ENCODE results near the gene KLHL29. TPM values are rescaled to one million over a fixed set of nuclear protein-coding genes. Genes with fewer than 3 reads are reported as not detected.

The KLHL29 gene
- total and polyA plus RNA-seq, 2 donors (not counting 1 experiment from before 2014, with no cell fraction given), result 1.3 to 3.4 TPM

DNA sequence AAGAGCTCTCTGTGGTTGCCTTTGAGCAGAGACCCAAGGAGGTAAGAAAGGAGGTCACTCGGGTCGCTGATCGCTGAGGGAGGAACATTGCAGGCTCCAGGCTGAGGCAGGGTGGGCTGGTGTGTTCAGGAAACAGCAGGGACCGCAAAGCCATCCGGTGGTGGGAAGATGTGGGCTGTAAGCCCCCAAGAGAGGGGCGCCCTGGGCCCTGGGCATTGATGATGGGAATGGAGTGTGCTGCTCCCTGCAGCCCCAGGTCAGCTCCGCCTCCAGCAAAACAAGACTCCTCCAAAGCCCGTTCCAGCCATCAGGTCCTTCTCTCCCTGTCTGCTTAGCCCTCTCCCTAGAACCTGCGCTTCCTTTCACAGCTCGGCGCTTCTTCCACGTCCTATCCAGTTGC is 229.7 kb downstream of the KLHL29 start:
- intact Hi-C loops (cut with micrococcal nuclease), result no loop called here
- DNase-seq (no peak), ATAC-seq (ENCODE audit: low read depth) (no peak)
- Mint-ChIP-seq H3K4me3 (no peak overlapping the region), H3K27ac (no peak overlapping the region), H3K9me3 (ENCODE audit: insufficient read depth) (peaks cover 2% of the 10 kb centered on the region), H3K4me1 (peaks cover 13% of the 10 kb centered on the region), H3K27me3 (peaks cover 14% of the 10 kb centered on the region)
- POLR2A ChIA-PET, result no interaction called here
- Histone ChIP-seq H3K36me3 (replicated peaks in 1 of 2; ENCODE audit: control extremely low read depth in 1 of 2, control insufficient read depth in 1 of 2, extremely low read depth in 1 of 2, insufficient read depth in 2 of 2, low read length in 1 of 2) (no peaks in the 10 kb centered on the region), H3K9ac (ENCODE audit: low read length) (no peak overlapping the region), H3K27me3 (replicated peaks in 1 of 4; ENCODE audit: control extremely low read depth in 1 of 4, control insufficient read depth in 3 of 4, insufficient read depth in 4 of 4, low read length in 3 of 4) (peaks cover 0 to 4% (median 1%) of the 10 kb centered on the region in 4 experiments), H4K20me1 (ENCODE audit: control insufficient read depth, insufficient read depth, low read length, poor library complexity, severe bottlenecking) (no peaks in the 10 kb centered on the region), H3K4me3 (ENCODE audit: control extremely low read depth in 1 of 5, extremely low read depth in 1 of 5, insufficient read depth in 1 of 5, low read depth in 2 of 5, low read length in 4 of 5) (no peak overlapping the region), H2AFZ (ENCODE audit: insufficient read depth, low read depth, low read length, poor library complexity, severe bottlenecking) (no peak overlapping the region), H3K4me1 (ENCODE audit: control insufficient read depth in 2 of 2, insufficient read depth in 2 of 2, low read length in 2 of 2) (no peaks in the 10 kb centered on the region), H3K79me2 (ENCODE audit: control insufficient read depth, insufficient read depth, low read length) (no peaks in the 10 kb centered on the region), H3K27ac (ENCODE audit: low read length in 2 of 2) (no peak overlapping the region), H3K4me2 (replicated peaks; ENCODE audit: low read depth, low read length, poor library complexity, severe bottlenecking) (no peak overlapping the region), H3K9me3 (ENCODE audit: control extremely low read depth in 1 of 3, control insufficient read depth in 2 of 3, insufficient read depth in 1 of 3, low read length in 2 of 3) (peaks cover 0 to 12% (median 7%) of the 10 kb centered on the region in 3 donors)
- WGBS (ENCODE audit: insufficient coverage), result 10% methylated on average over 12 of the region's 12 CpGs
- CTCF ChIA-PET, result no interaction called here
- TF ChIP-seq, protein P1, sequence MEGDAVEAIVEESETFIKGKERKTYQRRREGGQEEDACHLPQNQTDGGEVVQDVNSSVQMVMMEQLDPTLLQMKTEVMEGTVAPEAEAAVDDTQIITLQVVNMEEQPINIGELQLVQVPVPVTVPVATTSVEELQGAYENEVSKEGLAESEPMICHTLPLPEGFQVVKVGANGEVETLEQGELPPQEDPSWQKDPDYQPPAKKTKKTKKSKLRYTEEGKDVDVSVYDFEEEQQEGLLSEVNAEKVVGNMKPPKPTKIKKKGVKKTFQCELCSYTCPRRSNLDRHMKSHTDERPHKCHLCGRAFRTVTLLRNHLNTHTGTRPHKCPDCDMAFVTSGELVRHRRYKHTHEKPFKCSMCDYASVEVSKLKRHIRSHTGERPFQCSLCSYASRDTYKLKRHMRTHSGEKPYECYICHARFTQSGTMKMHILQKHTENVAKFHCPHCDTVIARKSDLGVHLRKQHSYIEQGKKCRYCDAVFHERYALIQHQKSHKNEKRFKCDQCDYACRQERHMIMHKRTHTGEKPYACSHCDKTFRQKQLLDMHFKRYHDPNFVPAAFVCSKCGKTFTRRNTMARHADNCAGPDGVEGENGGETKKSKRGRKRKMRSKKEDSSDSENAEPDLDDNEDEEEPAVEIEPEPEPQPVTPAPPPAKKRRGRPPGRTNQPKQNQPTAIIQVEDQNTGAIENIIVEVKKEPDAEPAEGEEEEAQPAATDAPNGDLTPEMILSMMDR (IDR thresholded peaks at IDR 0.05), result no peak
- TF ChIP-seq EZH2 (IDR thresholded peaks at IDR 0.05; ENCODE audit: borderline replicate concordance, insufficient read depth, low read depth, low read length, poor library complexity, severe bottlenecking), result no peak

DNA sequence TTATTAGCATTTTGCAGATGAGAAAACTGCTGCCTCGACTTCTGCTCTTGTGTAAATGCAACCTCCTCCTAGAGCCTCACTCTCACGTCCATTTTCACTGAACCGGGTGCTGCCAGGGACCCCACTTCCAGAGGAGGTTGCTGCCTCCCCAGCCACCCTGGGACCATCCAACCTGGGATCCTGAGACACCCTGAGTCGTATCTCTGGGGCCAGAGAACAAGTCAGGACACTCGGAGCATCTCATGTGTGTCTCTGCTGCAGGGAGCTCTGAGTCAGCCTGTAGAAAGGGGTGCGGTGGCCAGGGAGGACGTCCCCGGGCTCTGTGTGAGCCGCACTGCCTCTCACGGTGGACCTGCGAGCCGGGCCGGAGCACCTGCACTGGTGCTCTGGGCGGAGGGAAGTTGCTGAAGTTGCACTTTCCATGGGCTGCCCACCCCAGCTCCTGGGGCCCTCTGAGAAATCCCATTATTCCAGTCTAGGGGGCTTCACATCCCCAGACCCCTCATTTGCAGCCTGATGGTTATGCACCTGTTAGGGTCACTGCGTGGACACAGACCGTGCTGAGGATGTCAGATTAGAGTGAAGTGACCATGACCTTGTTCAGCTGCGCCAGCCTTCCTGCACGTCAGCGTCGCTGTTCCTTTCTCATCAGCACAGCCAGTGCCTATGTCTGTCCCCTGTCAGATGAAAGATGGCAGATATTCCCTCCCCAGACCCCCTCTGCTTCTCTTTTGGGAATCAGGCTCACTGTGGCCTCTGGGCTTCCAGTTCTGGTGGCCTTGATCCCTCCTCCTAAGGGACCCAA is 230.4 kb downstream of the KLHL29 start:
- Histone ChIP-seq H3K27ac (ENCODE audit: low read length in 2 of 2) (no peak overlapping the region), H4K20me1 (ENCODE audit: control insufficient read depth, insufficient read depth, low read length, poor library complexity, severe bottlenecking) (no peaks in the 10 kb centered on the region), H3K36me3 (replicated peaks in 1 of 2; ENCODE audit: control extremely low read depth in 1 of 2, control insufficient read depth in 1 of 2, extremely low read depth in 1 of 2, insufficient read depth in 2 of 2, low read length in 1 of 2) (no peaks in the 10 kb centered on the region), H3K4me2 (replicated peaks; ENCODE audit: low read depth, low read length, poor library complexity, severe bottlenecking) (no peak overlapping the region), H3K9ac (ENCODE audit: low read length) (no peak overlapping the region), H2AFZ (ENCODE audit: insufficient read depth, low read depth, low read length, poor library complexity, severe bottlenecking) (no peak overlapping the region), H3K4me3 (ENCODE audit: control extremely low read depth in 1 of 5, extremely low read depth in 1 of 5, insufficient read depth in 1 of 5, low read depth in 2 of 5, low read length in 4 of 5) (no peak overlapping the region), H3K4me1 (ENCODE audit: control insufficient read depth in 2 of 2, insufficient read depth in 2 of 2, low read length in 2 of 2) (no peaks in the 10 kb centered on the region), H3K79me2 (ENCODE audit: control insufficient read depth, insufficient read depth, low read length) (no peaks in the 10 kb centered on the region), H3K9me3 (ENCODE audit: control extremely low read depth in 1 of 3, control insufficient read depth in 2 of 3, insufficient read depth in 1 of 3, low read length in 2 of 3) (peaks cover 0 to 10% (median 7%) of the 10 kb centered on the region in 3 donors), H3K27me3 (replicated peaks in 1 of 4; ENCODE audit: control extremely low read depth in 1 of 4, control insufficient read depth in 3 of 4, insufficient read depth in 4 of 4, low read length in 3 of 4) (peaks cover 0 to 4% (median 1%) of the 10 kb centered on the region in 4 experiments)
- no peak overlapping the region for H3K27ac Mint-ChIP-seq
- ChIA-PET CTCF (no interaction called here), POLR2A (no interaction called here)
- ATAC-seq (ENCODE audit: low read depth) (no peak), DNase-seq (no peak)
- TF ChIP-seq EZH2 (IDR thresholded peaks at IDR 0.05; ENCODE audit: borderline replicate concordance, insufficient read depth, low read depth, low read length, poor library complexity, severe bottlenecking), result no peak
- TF ChIP-seq, protein P1 (IDR thresholded peaks at IDR 0.05), result no peak
- WGBS (ENCODE audit: insufficient coverage), result 86% methylated on average over 20 of the region's 20 CpGs
- intact Hi-C loops (cut with micrococcal nuclease), result no loop called here
- no peak overlapping the region for H3K4me3 Mint-ChIP-seq
- H3K4me1 Mint-ChIP-seq, result peaks cover 13% of the 10 kb centered on the region
- peaks cover 14% of the 10 kb centered on the region for H3K27me3 Mint-ChIP-seq
- peaks cover 2% of the 10 kb centered on the region for H3K9me3 Mint-ChIP-seq (ENCODE audit: insufficient read depth)

Measured in B cell (primary cell).